GM21737 (cell line): ENCODE measurements around the gene PCGF3.
"Not testable (repeated sequence)": the region's sequence is repeated elsewhere in the genome, so short reads cannot be mapped to it uniquely, and the experiment has no call there.

Experiments used
- ATAC-seq: cut with Tn5 transposase; IDR thresholded peaks from one replicate; pipeline ENCODE4 v1.9.1; 2021; ENCODE audit warnings: mild to moderate bottlenecking, moderate library complexity; ENCODE audit not compliant: unreplicated experiment

The PCGF3 gene

DNA sequence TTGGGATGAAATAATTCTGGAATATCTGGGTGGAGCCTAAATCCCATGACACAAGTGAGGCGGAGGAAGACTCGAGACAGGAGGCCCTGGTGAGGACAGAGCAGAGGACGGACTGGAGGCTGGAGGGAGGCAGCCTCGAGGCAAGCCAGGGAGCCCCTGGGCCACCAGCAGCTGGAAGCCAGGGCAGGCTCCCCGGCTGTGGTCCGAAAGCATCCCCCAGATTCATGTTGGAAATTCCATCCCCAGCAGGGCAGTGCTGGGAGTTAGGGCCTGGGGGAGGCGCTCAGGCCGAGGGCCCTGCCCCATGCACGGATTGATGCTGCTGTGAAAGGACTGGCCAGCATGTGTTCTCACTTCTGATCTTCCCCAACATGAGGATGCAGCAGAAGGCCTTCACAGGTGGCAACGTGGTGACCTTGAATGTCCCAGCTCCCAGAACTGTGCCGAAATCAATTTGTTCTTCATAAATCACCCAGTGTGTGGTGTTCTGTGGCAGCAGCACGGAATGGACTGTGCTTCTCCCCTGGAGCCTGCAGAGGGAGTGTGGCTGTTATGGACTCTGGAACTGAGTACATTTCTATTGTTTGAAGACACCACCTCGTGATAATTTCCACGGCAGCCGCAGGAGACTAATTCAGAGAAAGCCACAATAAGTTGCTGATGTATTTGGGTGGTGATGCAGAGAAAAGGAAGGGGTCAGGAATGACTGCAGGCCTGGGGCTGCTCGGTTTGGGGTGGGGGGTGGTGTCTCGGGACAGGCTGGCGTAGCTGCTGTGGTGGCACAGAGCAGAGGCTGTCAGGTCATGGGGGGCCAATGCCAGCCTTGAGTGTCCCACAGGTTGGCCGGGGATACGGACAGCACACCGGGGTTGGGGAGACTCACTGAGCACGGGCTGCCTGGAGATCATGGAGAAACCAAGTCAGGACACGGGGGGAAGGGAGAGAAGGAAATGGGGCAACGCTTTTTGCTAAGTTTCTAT lies 56.9 kb downstream of the PCGF3 start:
- ATAC-seq, result no peak

DNA sequence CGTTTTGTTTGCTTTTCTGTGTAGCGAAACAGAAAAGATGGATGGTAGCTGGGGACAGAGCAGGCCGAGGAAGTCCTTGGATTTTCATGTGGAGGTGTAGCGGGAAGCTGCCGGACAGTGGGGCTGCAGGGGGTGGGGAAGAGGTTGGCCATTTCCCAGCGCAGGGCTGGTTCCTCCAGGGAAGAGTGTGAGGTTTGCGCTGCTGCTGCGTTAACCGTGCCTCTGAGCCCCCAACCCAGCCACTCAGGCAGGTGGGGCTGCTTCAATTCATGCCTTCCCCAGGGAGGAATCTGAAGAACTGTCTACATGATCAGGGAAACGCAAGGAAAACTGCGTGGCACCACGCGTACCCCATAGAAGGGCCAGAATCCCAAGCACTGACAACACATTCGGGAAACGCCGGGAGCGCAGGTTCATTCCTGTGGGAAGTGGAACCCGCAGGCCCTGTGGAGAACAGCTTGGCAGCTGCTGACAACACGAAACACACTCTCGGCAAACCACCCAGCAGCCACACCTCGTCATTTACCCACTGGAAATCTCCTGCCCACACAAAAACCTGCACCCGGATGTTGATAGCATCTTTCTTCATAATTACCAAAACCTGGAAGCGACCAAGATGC lies 57.7 kb downstream of the PCGF3 start:
- ATAC-seq, result no peak

GRCh38 chr4:763922-764321 lies 58.3 kb downstream of the PCGF3 start:
- ATAC-seq, result no peak

GRCh38 chr4:764405-765169 lies 59.0 kb downstream of the PCGF3 start:
- ATAC-seq, result no peak

DNA sequence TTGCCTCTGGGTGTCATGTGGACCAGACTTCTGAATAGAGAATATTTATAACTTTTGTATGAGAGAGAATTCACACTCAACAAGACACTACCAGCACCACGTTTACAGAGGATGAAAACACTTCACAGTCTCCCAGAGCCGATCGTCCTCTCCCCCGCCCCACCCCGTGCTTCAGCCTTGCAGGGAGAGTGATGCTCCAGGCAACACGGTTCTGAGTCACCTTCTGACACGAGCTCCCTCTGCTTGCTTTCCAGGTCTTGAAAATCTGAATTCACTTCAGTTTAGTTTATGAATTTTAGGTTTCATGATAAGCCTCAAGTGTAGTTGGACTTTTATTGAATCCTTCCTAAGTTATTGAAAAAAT lies 60.5 kb downstream of the PCGF3 start:
- ATAC-seq, result no peak

DNA sequence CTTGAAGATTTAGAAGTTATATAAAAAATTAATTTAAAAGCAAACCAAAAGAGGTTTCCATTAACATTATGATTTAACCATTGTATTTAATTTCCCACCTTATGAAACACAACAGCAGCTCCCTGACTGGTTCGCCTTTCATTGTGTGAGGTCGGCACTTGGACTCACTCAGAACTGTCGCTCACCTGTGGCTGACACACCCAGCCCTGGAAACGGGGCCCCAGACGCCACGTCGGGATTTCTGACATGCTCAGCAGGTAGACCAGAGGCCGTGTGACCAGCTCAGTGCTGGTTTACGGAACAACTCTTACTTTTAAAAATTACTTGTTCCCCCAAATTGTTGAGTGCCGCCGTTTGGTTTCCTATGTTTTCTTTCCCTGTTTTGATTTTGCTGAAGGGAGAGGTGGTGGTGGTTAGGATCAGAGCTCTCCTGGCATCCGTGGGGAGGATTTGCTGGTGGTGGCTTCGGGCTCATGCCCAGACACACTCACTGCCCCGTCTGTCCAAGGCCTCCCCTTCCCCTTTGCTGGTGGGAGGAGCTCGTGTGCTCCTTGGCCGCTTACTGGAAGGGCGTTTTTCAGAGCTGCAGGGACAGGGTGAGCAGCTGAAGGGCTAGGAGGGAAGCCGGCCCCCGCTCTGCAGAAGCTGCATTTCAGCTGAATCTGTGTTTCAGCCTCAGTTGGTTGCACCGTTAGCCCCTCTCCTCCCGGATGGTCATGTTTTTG lies 61.1 kb downstream of the PCGF3 start:
- ATAC-seq, result no peak

- ATAC-seq, result no peak
These were observed 62.4 kb downstream of the PCGF3 start for GRCh38 chr4:768076-768475.

DNA sequence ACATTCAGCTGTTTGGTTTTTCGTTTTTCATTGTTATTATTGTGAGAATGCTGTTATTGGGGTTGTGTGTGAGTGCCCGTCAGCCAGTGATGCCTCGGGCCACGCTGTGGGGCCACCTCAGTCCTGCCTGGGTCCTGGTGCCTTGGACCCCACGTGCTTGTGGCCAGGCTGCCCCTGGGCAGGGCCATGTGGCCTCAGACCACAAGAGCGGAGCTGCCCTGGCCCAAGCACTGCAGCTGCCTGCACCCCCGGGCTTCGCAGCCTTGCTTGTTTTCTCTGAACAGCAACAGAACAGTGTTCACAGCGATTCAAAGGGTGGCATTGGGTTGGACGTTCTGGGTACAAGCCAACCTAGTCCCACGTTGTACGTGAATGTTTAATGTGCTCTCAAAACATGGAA lies 63.4 kb downstream of the PCGF3 start:
- ATAC-seq, result no peak

GRCh38 chr4:769511-769910 lies 63.9 kb downstream of the PCGF3 start:
- ATAC-seq, result no peak

DNA sequence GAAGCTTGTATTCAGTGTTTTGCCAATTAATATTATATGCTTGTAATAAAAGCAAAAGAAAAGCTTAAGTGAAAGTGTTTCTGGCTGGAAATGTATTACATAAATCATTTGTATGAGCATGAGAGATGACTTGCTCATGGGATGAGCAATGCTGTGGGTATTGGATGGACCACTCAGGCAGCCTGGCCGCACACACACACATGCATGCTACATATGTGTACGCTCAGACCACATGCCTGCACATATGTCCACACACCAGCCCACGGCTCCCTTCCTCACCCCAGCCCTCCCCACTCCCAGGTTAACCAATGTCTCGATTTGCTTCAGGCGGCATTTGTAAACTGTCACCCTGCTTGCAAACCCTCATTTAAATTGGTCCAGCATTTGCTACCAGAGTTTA lies 64.4 kb downstream of the PCGF3 start:
- ATAC-seq, result no peak

- ATAC-seq, result no peak
These were observed 65.8 kb downstream of the PCGF3 start for GRCh38 chr4:771464-771863.

DNA sequence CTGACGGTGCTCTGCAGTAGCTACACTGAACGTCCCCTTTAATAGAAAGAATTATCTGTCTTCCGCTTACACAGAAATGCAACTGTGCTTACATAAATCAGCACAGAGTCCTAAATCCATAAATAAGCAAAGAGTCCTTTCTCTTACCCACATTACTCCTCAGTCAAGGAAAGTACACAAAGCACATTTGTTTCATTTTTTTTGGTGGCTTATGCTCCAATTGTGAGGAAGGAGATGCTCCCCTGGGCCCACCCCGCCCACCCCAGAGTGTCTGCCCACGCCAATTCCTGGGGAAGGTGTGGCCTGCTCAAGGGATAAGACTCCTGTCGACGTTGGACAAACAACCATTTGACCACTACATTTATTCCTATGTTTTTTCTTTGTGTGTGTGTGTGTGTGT lies 66.5 kb downstream of the PCGF3 start:
- ATAC-seq, result no peak

DNA sequence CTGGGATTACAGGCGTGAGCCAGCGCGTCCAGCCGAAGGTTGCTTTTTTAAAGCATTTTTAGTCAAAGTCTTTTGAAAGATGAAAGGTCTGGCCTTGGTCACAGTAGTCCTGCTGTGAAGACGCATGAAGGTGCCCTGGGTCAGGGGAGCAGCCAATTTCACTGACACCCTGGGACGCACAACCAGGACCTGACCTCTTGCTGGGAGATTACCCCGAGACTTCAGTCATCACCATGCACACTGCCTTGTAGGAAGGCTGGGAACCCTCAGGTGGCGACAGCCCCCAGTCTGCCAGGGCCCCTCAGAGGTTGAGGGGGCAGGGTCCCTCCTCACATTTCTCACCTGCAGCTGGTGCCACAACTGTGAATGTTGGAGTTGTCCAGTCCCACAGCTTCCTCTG lies 67.1 kb downstream of the PCGF3 start:
- no peak for ATAC-seq

GRCh38 chr4:773214-773613 lies 67.6 kb downstream of the PCGF3 start:
- ATAC-seq, result no peak

DNA sequence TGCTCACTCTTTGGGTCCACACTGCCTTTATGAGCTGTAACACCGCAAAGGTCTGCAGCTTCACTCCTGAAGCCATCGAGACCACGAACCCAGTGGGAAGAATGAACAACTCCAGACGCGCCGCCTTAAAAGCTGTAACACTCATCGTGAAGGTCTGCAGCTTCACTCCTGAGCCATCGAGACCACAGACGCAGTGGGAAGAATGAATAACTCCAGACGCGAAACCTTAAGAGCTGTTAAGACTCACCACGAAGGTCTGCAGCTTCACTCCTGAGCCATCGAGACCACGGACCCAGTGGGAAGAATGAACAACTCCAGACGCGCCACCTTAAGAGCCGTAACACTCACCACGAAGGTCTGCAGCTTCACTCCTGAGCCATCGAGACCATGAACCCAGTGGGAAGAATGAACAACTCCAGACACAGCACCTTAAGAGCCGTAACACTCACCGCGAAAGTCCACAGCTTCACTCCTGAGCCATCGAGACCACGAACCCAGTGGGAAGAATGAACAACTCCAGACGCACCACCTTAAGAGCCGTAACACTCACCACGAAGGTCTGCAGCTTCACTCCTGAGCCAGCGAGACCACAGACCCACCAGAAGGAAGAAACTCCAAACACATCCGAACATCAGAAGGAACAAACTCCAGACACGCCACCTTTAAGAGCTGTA lies 68.9 kb downstream of the PCGF3 start:
- ATAC-seq, result not testable (repeated sequence)

- not testable (repeated sequence) for ATAC-seq
These were observed 69.9 kb downstream of the PCGF3 start for GRCh38 chr4:775485-775884.

- ATAC-seq, result no peak
These were observed 71.3 kb downstream of the PCGF3 start for GRCh38 chr4:776743-777441.

DNA sequence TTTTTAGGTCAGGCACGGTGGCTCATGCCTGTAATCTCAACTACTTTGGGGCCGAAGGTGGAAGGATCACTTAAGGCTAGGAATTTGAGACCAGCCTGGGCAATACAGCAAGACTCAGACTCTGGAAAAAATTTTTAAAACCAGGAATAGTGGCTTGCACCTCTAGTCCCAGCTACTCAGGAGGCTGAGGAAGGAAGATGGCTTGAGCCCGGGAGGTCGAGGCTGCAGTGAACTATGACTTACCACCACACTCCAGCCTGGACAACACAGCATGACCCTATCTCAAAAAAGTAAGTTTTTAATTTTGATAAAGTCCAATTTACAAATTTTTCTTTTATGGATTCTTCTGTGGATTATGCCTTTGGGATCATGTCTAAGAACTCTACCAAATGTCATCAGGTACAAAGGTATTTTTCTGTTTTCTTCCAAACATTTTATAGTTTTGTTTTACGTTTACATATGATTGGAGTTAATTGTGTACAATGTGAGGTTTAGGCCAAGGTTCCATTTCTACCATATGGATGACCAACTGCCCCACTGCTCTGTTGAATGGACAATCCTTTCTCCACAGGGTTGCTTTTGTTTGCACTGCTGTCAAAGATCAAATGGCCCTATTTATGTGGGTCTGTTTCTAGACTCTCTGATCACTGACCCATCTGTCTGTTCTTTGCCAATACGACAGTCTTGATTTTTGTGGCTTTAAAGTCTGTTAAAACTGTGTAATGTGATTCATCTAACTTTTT lies 72.1 kb downstream of the PCGF3 start:
- no peak for ATAC-seq

GRCh38 chr4:779555-779954 lies 73.9 kb downstream of the PCGF3 start:
- ATAC-seq, result no peak
